22Rv1 (cell line): ENCODE data around the gene SBF2.

Experiments
- H3K27ac ChIP-seq: fragments of 450-650 bp; 2 replicates; pipeline ENCODE4 v1.5.1; 2017
- ZFX ChIP-seq: fragments of 450-650 bp; IDR thresholded peaks from 2 replicates; pipeline ENCODE4 v1.6.1; 2017; ENCODE audit warnings: antibody characterized with exemption, borderline replicate concordance
- TF ChIP-seq, protein P1 (sequence below): fragments of 450-650 bp; IDR thresholded peaks from 2 replicates; pipeline ENCODE4 v1.5.1; 2017; ENCODE audit warnings: mild to moderate bottlenecking

SBF2 gene

DNA sequence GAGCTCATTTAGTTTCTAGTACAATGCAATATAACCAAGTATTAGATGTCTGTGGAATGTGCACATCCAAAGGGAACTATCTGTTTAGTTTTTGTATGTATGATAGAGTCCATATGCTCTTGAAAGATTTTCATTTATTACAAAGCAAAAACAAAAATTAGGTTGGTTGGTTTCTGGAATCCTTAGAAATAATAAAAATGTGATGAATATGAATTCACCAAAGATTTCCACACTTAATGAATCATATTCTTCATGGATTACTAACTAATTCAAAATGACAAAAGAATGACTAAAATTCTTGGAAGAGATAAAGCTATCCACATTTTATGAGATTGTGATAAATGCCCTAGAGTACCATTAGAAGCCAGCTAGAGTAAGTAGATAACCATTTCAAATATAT, 261.1 kb downstream of the SBF2 start:
- TF ChIP-seq, protein P1, sequence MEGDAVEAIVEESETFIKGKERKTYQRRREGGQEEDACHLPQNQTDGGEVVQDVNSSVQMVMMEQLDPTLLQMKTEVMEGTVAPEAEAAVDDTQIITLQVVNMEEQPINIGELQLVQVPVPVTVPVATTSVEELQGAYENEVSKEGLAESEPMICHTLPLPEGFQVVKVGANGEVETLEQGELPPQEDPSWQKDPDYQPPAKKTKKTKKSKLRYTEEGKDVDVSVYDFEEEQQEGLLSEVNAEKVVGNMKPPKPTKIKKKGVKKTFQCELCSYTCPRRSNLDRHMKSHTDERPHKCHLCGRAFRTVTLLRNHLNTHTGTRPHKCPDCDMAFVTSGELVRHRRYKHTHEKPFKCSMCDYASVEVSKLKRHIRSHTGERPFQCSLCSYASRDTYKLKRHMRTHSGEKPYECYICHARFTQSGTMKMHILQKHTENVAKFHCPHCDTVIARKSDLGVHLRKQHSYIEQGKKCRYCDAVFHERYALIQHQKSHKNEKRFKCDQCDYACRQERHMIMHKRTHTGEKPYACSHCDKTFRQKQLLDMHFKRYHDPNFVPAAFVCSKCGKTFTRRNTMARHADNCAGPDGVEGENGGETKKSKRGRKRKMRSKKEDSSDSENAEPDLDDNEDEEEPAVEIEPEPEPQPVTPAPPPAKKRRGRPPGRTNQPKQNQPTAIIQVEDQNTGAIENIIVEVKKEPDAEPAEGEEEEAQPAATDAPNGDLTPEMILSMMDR, result no peak
- no peak for TF ChIP-seq ZFX
- no peak overlapping the region for H3K27ac ChIP-seq

DNA sequence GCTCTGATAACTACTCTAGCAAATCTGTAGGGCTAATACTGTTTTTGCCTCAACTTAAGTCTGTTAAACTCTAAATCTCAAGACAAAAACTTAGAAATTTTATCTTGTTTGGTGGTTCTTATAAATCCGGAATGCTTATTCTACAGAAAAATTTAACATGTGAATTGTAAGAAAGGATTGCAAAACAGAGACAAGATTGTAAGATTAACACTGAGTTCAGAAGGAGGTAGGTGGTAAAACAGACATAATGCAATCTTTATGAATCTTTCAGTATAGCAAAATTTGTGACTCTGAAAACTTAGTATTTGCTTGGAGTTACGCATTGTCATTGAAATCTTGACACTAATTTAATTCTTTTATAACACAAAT, 263.9 kb downstream of the SBF2 start:
- H3K27ac ChIP-seq, result no peak overlapping the region
- no peak for TF ChIP-seq ZFX
- TF ChIP-seq, protein P1, result no peak

DNA sequence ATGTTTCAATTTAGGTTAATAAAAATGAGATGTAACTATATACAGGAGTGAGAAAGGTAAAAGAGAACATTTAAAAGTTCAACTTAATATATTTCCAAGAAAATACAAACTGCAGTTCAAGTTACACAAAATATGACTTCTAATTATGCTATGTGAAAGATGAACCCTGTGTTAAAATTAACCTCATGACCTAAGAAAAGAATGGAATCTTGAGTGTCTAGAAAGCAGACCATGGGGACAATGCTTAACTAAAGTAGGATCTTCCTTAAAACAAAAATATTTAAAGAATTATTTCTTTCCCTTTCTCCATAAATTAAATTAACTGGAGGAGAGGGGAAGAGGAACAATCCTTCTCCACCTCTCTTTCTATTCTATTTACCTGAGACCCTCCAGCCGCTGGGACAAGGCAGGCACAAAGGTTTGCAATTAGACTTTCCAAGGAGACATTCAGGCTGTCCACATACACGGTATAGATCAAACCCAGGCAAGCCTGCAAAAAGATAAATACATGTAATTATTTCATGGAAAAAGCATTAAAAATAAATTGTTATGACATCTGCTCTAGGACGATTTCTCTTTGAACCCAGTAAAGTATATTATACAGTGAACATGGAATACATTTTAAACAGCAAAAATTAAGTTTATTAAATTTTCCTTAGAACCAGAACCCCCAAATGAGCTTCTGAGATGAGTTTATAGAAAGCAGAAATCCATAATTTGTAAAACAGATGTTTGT, 264.5 kb downstream of the SBF2 start:
- no peak for TF ChIP-seq ZFX
- TF ChIP-seq, protein P1, result no peak
- H3K27ac ChIP-seq, result no peak overlapping the region

GRCh38 chr11:10026514-10026913, 267.5 kb downstream of the SBF2 start:
- H3K27ac ChIP-seq, result no peak overlapping the region
- no peak for TF ChIP-seq ZFX
- TF ChIP-seq, protein P1, result no peak

DNA sequence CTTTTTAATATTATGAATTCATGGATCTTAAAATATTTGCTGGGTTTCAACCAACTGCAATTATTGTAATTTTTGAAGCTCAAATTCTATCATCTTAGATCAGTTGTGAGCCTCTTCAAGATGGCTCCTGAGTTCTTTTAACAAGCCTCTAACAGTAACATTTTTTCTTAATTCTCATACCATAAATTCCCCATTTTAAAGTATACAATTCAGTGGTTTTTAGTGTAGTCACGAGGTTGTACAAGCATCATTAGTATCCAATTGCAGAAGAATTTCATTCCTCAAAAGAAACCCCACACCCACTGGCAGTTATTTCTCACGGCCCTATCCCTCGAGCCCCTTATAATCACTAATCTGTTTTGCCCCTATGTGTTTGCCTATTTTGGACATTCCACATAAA, 270.8 kb downstream of the SBF2 start:
- TF ChIP-seq, protein P1, result no peak
- no peak for TF ChIP-seq ZFX
- no peak overlapping the region for H3K27ac ChIP-seq

DNA sequence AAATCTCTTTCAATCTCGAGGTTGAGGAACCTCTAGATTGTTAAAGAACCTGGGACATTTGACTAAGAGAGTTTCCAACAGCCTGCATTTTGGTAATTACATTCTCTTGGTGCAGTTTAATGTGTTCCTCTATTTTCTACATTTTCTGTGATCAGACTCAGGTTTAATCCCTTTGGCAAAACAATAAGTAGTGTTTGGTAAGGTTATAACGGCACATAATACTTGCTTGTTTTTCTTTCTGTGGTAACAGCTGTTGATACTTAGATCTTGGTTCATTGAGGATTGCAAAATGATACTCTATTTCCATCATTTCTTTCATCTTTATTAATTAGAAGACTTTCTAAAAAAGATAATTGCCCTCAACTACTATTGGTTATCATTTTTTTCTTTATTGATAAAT, 271.3 kb downstream of the SBF2 start:
- no peak for TF ChIP-seq ZFX
- TF ChIP-seq, protein P1, result no peak
- H3K27ac ChIP-seq, result no peak overlapping the region

DNA sequence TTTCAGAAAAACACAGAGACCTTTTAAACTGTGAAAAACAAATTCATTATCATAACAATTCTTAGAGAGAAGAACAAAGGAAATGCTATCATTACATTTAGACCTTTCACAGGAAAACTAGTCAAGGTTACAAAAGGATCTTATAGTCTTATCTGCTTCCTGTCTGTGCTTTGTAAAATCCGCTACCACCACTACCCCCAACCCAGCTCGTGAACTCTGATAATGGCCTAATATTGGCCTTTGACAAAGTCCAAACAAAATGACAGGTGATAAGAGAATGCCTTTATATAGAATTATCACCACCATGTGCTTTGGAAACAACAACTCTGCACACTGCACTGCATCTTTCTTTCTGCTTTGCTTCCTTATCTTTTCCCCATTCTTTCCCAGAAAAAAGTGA, 272.5 kb downstream of the SBF2 start:
- no peak overlapping the region for H3K27ac ChIP-seq
- TF ChIP-seq, protein P1, result no peak
- no peak for TF ChIP-seq ZFX
